SK-N-SH (cell line): ENCODE measurements around the gene PRIM2. TPM values are rescaled to one million over a fixed set of nuclear protein-coding genes. Genes with fewer than 3 reads are reported as not detected.
"Not testable (repeated sequence)": the region's sequence is repeated elsewhere in the genome, so short reads cannot be mapped to it uniquely, and the experiment has no call there.

Source experiments
- CTCF ChIA-PET: fragments of 300-600, 350-600 bp; formaldehyde crosslinking; extraction: SDS; loops from one replicate; lab custom pipeline; 2021; lab: Yijun Ruan, JAX
- POLR2A ChIA-PET: fragments of 350-600 bp; sonication (Branson Sonifier 250); formaldehyde crosslinking; extraction: SDS; loops from one replicate; lab custom pipeline; 2020; ENCODE audit warnings: antibody characterized with exemption, inconsistent platforms; lab: Yijun Ruan, JAX
- DNase-seq: peaks from one replicate; pipeline ENCODE4 v3.0.0; 2012
- H2AFZ ChIP-seq: fragments of 200-600 bp; sonication (generic); 2 replicates; pipeline ENCODE4 v1.8.1; 2016; ENCODE audit warnings: antibody characterized with exemption, mild to moderate bottlenecking, low read depth
- H3F3A ChIP-seq: fragments of 200-600 bp; sonication (generic); replicated peaks from 2 replicates; pipeline ENCODE3; 2016; ENCODE audit warnings: antibody characterized with exemption, mild to moderate bottlenecking; ENCODE audit not compliant: insufficient read depth
- H3K27ac ChIP-seq, 2 experiments: fragments of 200-500 bp in 1 of 2; fragments of 200-600 bp in 1 of 2; sonication (Bioruptor generic) in 1 of 2; sonication (generic), shearing (Covaris generic) in 1 of 2; 2 replicates each; pipeline versions ENCODE4 v1.5.1 to v1.6.1; 2014 to 2016; ENCODE audit warnings: low read depth in 2 of 2, inconsistent platforms in 1 of 2, low read length in 1 of 2, mild to moderate bottlenecking in 1 of 2, mixed read lengths in 1 of 2
- H3K27me3 ChIP-seq: fragments of 200-600 bp; sonication (generic), shearing (Covaris generic); 2 replicates; pipeline ENCODE4 v1.6.1; 2016; ENCODE audit warnings: mixed run types; ENCODE audit not compliant: insufficient read depth
- H3K36me3 ChIP-seq, 2 experiments: fragments of 200-500 bp in 1 of 2; fragments of 200-600 bp in 1 of 2; sonication (Bioruptor generic) in 1 of 2; sonication (generic) in 1 of 2; replicated peaks in 1 of 2; 2 replicates each; pipeline versions ENCODE3 to v1.5.1; 2014 to 2016; ENCODE audit warnings: low read length in 1 of 2, mild to moderate bottlenecking in 1 of 2; ENCODE audit not compliant: insufficient read depth in 2 of 2, control insufficient read depth in 1 of 2
- H3K4me1 ChIP-seq, 2 experiments: fragments of 200-500 bp in 1 of 2; fragments of 200-600 bp in 1 of 2; sonication (Bioruptor generic) in 1 of 2; sonication (generic), shearing (Covaris generic) in 1 of 2; 2 replicates each; pipeline versions ENCODE4 v1.5.1 to v1.6.1; 2014 to 2016; ENCODE audit warnings: low read depth in 1 of 2, low read length in 1 of 2, mixed run types in 1 of 2; ENCODE audit not compliant: insufficient read depth in 2 of 2, control insufficient read depth in 1 of 2
- H3K4me2 ChIP-seq: fragments of 200-600 bp; sonication (generic), shearing (Covaris generic); 2 replicates; pipeline ENCODE4 v1.6.1; 2017; ENCODE audit warnings: mixed run types
- H3K4me3 ChIP-seq, 2 experiments: fragments of 200-500 bp in 1 of 2; fragments of 200-600 bp in 1 of 2; sonication (Bioruptor generic) in 1 of 2; sonication (generic), shearing (Covaris generic) in 1 of 2; 2 replicates each; pipeline versions ENCODE4 v1.5.1 to v1.8.1; 2014 to 2016; ENCODE audit warnings: low read depth in 2 of 2, inconsistent platforms in 1 of 2, low read length in 1 of 2, mild to moderate bottlenecking in 1 of 2, mixed read lengths in 1 of 2, moderate library complexity in 1 of 2
- H3K79me2 ChIP-seq: fragments of 200-600 bp; sonication (generic); 2 replicates; pipeline ENCODE4 v1.8.1; 2017; ENCODE audit warnings: mild to moderate bottlenecking; ENCODE audit not compliant: insufficient read depth
- H3K9ac ChIP-seq: fragments of 200-600 bp; sonication (generic); 2 replicates; pipeline ENCODE4 v1.6.1; 2017; ENCODE audit warnings: mixed run types
- H3K9me2 ChIP-seq: fragments of 200-600 bp; sonication (generic); 2 replicates; pipeline ENCODE4 v1.6.1; 2017; ENCODE audit warnings: mixed run types
- H3K9me3 ChIP-seq: fragments of 200-600 bp; sonication (generic); 2 replicates; pipeline ENCODE4 v1.6.1; 2017; ENCODE audit warnings: mixed run types, mild to moderate bottlenecking, moderate library complexity
- H4K20me1 ChIP-seq: fragments of 200-600 bp; sonication (generic); 2 replicates; pipeline ENCODE4 v1.6.1; 2017; ENCODE audit warnings: mild to moderate bottlenecking, mixed run types; ENCODE audit not compliant: insufficient read depth
- WGBS: methylation state at CpG from one replicate; pipeline ENCODE4 v1.1.6; 2017; ENCODE audit warnings: low lambda C conversion rate; 5-methylcytosine and 5-hydroxymethylcytosine counted together
- polyA plus RNA-seq, 3 experiments: library from polyadenylated mRNA; depleted of rRNA; stranded (reverse); fragments of >200 nt; gene quantifications; 2 replicates each; pipeline ENCODE4 v1.2.3, GENCODE V29; 2012

Gene PRIM2
- polyA plus RNA-seq, 1 of the 3 experiments (the other 2 are of a cell fraction), result 14.1 TPM

GRCh38 chr6:57343342-57343741 lies 25.9 kb downstream of the PRIM2 start:
- POLR2A ChIA-PET, result not testable (repeated sequence)

GRCh38 chr6:57346715-57347114 lies 29.3 kb downstream of the PRIM2 start:
- POLR2A ChIA-PET, H4K20me1 ChIP-seq: not testable (repeated sequence)
- CTCF ChIA-PET, result interaction anchor here (0.6 kb wide), 1 partner anchor 1050 kb away, joined by 3 read pairs; no protein-coding TSS in a partner anchor

More at GRCh38 chr6:57343342-57343741, 25.9 kb downstream of the PRIM2 start:
- DNase-seq, H4K20me1 ChIP-seq, CTCF ChIA-PET, H3K4me1 ChIP-seq, H3K9me3 ChIP-seq, H3K9me2 ChIP-seq, H3K27ac ChIP-seq, H3K9ac ChIP-seq, H3K36me3 ChIP-seq, H3K4me3 ChIP-seq, H3K4me2 ChIP-seq, H3K27me3 ChIP-seq, H3F3A ChIP-seq, H2AFZ ChIP-seq: not testable (repeated sequence)
- H3K79me2 ChIP-seq, result peaks cover 54% of the 10 kb centered on the region
- WGBS, result 95% methylated on average over 3 of the region's 3 CpGs

GRCh38 chr6:57347597-57347996 lies 30.2 kb downstream of the PRIM2 start:
- H3K9me3 ChIP-seq, H3K27ac ChIP-seq, H4K20me1 ChIP-seq, H3K9ac ChIP-seq, POLR2A ChIA-PET, CTCF ChIA-PET, H2AFZ ChIP-seq, H3K27me3 ChIP-seq, H3K4me1 ChIP-seq, H3K4me2 ChIP-seq, H3F3A ChIP-seq, H3K4me3 ChIP-seq, H3K36me3 ChIP-seq, H3K9me2 ChIP-seq, DNase-seq: not testable (repeated sequence)
- peaks cover 53% of the 10 kb centered on the region for H3K79me2 ChIP-seq

More at GRCh38 chr6:57346715-57347114, 29.3 kb downstream of the PRIM2 start:
- H3K4me1 ChIP-seq, H3K36me3 ChIP-seq, H3K9ac ChIP-seq, DNase-seq, H3K9me2 ChIP-seq, H3K4me3 ChIP-seq, H3F3A ChIP-seq, H3K4me2 ChIP-seq, H3K9me3 ChIP-seq, H3K27ac ChIP-seq, H3K27me3 ChIP-seq, H2AFZ ChIP-seq: not testable (repeated sequence)
- H3K79me2 ChIP-seq, result peaks cover 60% of the 10 kb centered on the region
- 98% methylated on average over 2 of the region's 2 CpGs for WGBS

- H3K27me3 ChIP-seq, H3K9ac ChIP-seq, H3K9me3 ChIP-seq, H2AFZ ChIP-seq, H3K4me2 ChIP-seq, H3K27ac ChIP-seq, H3K4me3 ChIP-seq, H3K9me2 ChIP-seq, POLR2A ChIA-PET, DNase-seq, CTCF ChIA-PET, H4K20me1 ChIP-seq, H3K4me1 ChIP-seq, H3F3A ChIP-seq: not testable (repeated sequence)
- 80% methylated on average over 6 of the region's 6 CpGs for WGBS
- H3K36me3 ChIP-seq, result peaks cover 0 to 11% of the 10 kb centered on the region in 2 experiments
- peaks cover 54% of the 10 kb centered on the region for H3K79me2 ChIP-seq
Measured at GRCh38 chr6:57350443-57350842, 33.0 kb downstream of the PRIM2 start.
